Testis (tissue), 3 donors: ENCODE measurements around the gene TNS1. TPM values are rescaled to one million over a fixed set of nuclear protein-coding genes. Genes with fewer than 3 reads are reported as not detected.

ENCODE experiments used
- DNase-seq: peaks from one replicate; pipeline ENCODE4 v3.0.0-alpha.2; 2019
- H3K27ac ChIP-seq, 2 donors: fragments of 200-600 bp; sonication (generic); one replicate each; pipeline ENCODE4 v1.5.1; 2019
- H3K27me3 ChIP-seq: fragments of 200-600 bp; sonication (generic); one replicate; pipeline ENCODE4 v1.5.1; 2019
- H3K36me3 ChIP-seq: fragments of 200-600 bp; sonication (generic); one replicate; pipeline ENCODE4 v1.5.1; 2017; ENCODE audit warnings: low read depth; ENCODE audit errors: missing control alignments
- H3K4me1 ChIP-seq: fragments of 200-600 bp; sonication (generic); one replicate; pipeline ENCODE4 v1.5.1; 2019
- H3K4me3 ChIP-seq, 2 donors: fragments of 200-600 bp; sonication (generic); one replicate each; pipeline ENCODE4 v1.5.1; 2017 to 2019
- H3K9me3 ChIP-seq: fragments of 200-600 bp; sonication (generic); one replicate; pipeline ENCODE4 v1.5.1; 2017
- CTCF ChIP-seq, 3 experiments: fragments of 450-650 bp in 2 of 3; fragments of 200-600 bp in 1 of 3; sonication (generic) in 1 of 3; IDR thresholded peaks; one replicate each; pipeline ENCODE4 v1.5.1; 2016 to 2019; ENCODE audit warnings: antibody characterized with exemption in 3 of 3, mild to moderate bottlenecking in 2 of 3, moderate library complexity in 1 of 3
- POLR2A ChIP-seq: fragments of 450-650 bp; IDR thresholded peaks from one replicate; pipeline ENCODE4 v1.6.1; 2017; ENCODE audit warnings: antibody characterized with exemption, mild to moderate bottlenecking, moderate library complexity
- WGBS, 2 donors: methylation state at CpG; one replicate each; pipeline ENCODE4 v1.1.5; 2018; 5-methylcytosine and 5-hydroxymethylcytosine counted together
- intact Hi-C: fragments of 100-400 bp; cut with DNase I; formaldehyde crosslinking; loops from one replicate; pipeline ENCODE4 v1.15.1; 2023; ENCODE audit warnings: low total_unique reads
- polyA plus RNA-seq: library from polyadenylated mRNA; stranded (reverse); fragments of 350-450 nt; fragmentation: Illumina TruSeq; extraction: RNeasy Lipid Tissue Mini Kit (QIAGEN cat#74804); gene quantifications from one replicate; pipeline ENCODE4 v1.2.3, GENCODE V29; 2014; ENCODE audit warnings: low read depth, low replicate concordance; ENCODE audit not compliant: insufficient read depth
- total RNA-seq, 2 donors: library from RNA; depleted of rRNA; stranded (reverse); fragments of >200 nt; gene quantifications; one replicate each; pipeline ENCODE4 v1.2.3, GENCODE V29; 2016

TNS1 gene
- total and polyA plus RNA-seq, 3 donors from 2014 or later: 75.9 to 256 (median 227) TPM

GRCh38 chr2:217794133-217794986 is 208.4 kb downstream of the TNS1 start:
- H3K4me3 ChIP-seq: no peak overlapping the region
- intact Hi-C loops: loop anchor here (5.0 kb wide), 1 partner anchor 193 kb away; no protein-coding TSS in a partner anchor
- no peak for TF ChIP-seq CTCF (IDR thresholded peaks at IDR 0.05)
- 87% methylated on average over 13 of the region's 13 CpGs for WGBS, 2 donors
- H3K4me1 ChIP-seq: peaks cover 9% of the 10 kb centered on the region
- no peak for DNase-seq
- H3K9me3 ChIP-seq: no peaks in the 10 kb centered on the region
- no peaks in the 10 kb centered on the region for H3K27me3 ChIP-seq
- peak overlapping the region in 1 of 2 donors; percentile 27 for H3K27ac ChIP-seq
- H3K36me3 ChIP-seq: no peaks in the 10 kb centered on the region

- Histone ChIP-seq H3K27me3 (no peaks in the 10 kb centered on the region), H3K27ac (peak overlapping the region in 1 of 2 donors; percentile 27), H3K9me3 (no peaks in the 10 kb centered on the region), H3K4me1 (peaks cover 9% of the 10 kb centered on the region), H3K36me3 (no peaks in the 10 kb centered on the region), H3K4me3 (no peak overlapping the region)
- DNase-seq: no peak
- TF ChIP-seq CTCF (IDR thresholded peaks at IDR 0.05) (no peak), POLR2A (no peak)
- intact Hi-C loops: loop anchor here (5.0 kb wide), 1 partner anchor 194 kb away; no protein-coding TSS in a partner anchor
- WGBS, 2 donors: 64 to 71% methylated on average over 8 of the region's 8 CpGs
Measured at GRCh38 chr2:217793566-217794132, 209.1 kb downstream of the TNS1 start.

GRCh38 chr2:217792626-217793527 is 209.9 kb downstream of the TNS1 start:
- WGBS, 2 donors: 65 to 66% methylated on average over 5 of the region's 5 CpGs
- no peak overlapping the region for H3K27ac ChIP-seq
- no peak for DNase-seq
- intact Hi-C loops: loop anchor here (5.0 kb wide), 1 partner anchor 194 kb away; no protein-coding TSS in a partner anchor
- no peaks in the 10 kb centered on the region for H3K36me3 ChIP-seq
- H3K4me3 ChIP-seq: no peak overlapping the region
- TF ChIP-seq CTCF (IDR thresholded peaks at IDR 0.05) (no peak), POLR2A (no peak)
- peaks cover 9% of the 10 kb centered on the region for H3K4me1 ChIP-seq
- no peaks in the 10 kb centered on the region for H3K27me3 ChIP-seq
- H3K9me3 ChIP-seq: no peaks in the 10 kb centered on the region

- no peak for TF ChIP-seq CTCF (IDR thresholded peaks at IDR 0.05)
- no peak for TF ChIP-seq POLR2A
- Histone ChIP-seq H3K9me3 (no peaks in the 10 kb centered on the region), H3K4me1 (peaks cover 9% of the 10 kb centered on the region), H3K27ac (no peak overlapping the region), H3K27me3 (no peaks in the 10 kb centered on the region), H3K36me3 (no peaks in the 10 kb centered on the region), H3K4me3 (no peak overlapping the region)
- no peak for DNase-seq
- intact Hi-C loops: loop anchor here (5.0 kb wide), 1 partner anchor 196 kb away; no protein-coding TSS in a partner anchor
- 90 to 96% methylated on average over 2 of the region's 2 CpGs for WGBS, 2 donors
Measured at GRCh38 chr2:217791551-217791950, 211.2 kb downstream of the TNS1 start.
